ENCODE measurements around the gene RNASET2. TPM values are rescaled to one million over a fixed set of nuclear protein-coding genes. Genes with fewer than 3 reads are reported as not detected.

Gene RNASET2
- total RNA-seq, 2 experiments from 2014 or later = 74.1 to 75.6 TPM

DNA sequence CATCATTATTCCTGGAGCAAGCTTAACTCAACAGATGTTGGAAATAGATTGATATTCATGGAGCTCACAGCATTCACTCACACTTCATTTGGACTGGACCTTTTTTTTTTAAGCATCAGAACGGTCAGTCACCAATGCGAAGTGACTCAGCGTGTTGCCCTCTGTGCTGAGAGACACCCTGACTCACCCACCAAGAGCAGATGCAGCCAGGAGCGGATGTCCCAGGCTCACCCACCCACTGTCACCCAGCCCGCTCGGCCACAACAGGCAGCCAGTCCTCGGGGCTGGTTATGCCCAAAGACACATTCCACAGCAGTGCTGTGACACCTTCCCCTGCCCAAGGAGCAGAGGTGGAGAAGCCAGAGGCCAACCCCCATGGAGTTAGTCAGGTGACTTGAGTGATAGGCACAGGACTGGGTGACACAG, 15.7 kb downstream of the RNASET2 start:
- Mint-ChIP-seq H3K27ac (peak overlapping the region; percentile 97), H3K27me3 (ENCODE audit: low read depth) (no peaks in the 10 kb centered on the region), H3K4me1 (ENCODE audit: low read depth) (peaks cover 61% of the 10 kb centered on the region), H3K9me3 (no peaks in the 10 kb centered on the region), H3K36me3 (ENCODE audit: low read depth) (peaks cover 46% of the 10 kb centered on the region), H3K4me3 (no peak overlapping the region)
- DNase-seq = no peak
- CTCF ChIA-PET = interaction anchor here (0.6 to 3.2 kb wide), 5 partner anchors 11 to 628 kb away, joined by 3 to 17 read pairs (median 5); no protein-coding TSS in a partner anchor
- intact Hi-C loops (cut with micrococcal nuclease) = no loop called here

DNA sequence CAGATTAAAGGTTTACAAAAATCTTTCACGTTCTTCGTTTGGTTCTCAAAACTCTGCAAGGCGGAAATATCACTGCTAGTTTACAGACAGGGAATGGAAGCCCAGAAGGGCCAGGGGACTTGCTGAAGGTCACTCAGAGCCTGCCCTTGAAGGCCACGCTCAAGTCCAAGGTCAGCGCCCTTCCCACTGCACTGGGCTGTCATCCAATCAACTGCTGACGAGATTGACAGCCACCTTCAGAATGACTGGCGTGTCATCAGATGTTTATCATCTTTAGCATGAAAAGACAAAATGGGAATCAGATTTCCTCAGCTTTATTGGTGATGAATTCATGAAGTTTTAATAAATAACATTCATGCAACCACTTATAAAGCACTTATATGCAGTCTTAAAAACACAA, 16.5 kb downstream of the RNASET2 start:
- intact Hi-C loops (cut with micrococcal nuclease) = no loop called here
- no peaks in the 10 kb centered on the region for H3K27me3 Mint-ChIP-seq (ENCODE audit: low read depth)
- CTCF ChIA-PET = interaction anchor here (0.6 to 0.9 kb wide), 3 partner anchors 10 to 627 kb away, joined by 3 read pairs; no protein-coding TSS in a partner anchor
- peaks cover 59% of the 10 kb centered on the region for H3K4me1 Mint-ChIP-seq (ENCODE audit: low read depth)
- no peak for DNase-seq
- H3K36me3 Mint-ChIP-seq (ENCODE audit: low read depth) = peaks cover 42% of the 10 kb centered on the region
- H3K4me3 Mint-ChIP-seq = no peak overlapping the region
- H3K9me3 Mint-ChIP-seq = no peaks in the 10 kb centered on the region
- H3K27ac Mint-ChIP-seq = peak overlapping the region; percentile 39

DNA sequence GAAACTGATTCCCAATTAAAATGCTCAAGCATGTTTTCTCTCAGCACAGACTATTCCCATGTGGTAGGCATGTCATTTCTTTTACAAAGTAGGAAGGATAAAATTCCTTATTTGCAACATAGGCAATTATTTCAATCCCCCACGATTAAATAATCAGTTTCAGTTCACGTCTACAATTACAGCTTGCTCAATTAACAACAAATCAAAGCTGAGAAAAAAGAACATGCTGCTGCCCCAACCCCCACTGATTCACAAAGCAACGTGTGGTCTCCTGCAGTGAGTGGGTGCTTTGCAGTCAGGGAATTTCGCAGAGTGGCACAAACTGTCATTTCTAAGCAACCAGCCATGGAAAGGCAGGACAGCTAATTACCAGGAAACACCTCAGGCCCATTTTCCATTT, 17.0 kb downstream of the RNASET2 start:
- Mint-ChIP-seq H3K27ac (peak overlapping the region; percentile 39), H3K4me1 (ENCODE audit: low read depth) (peaks cover 55% of the 10 kb centered on the region), H3K4me3 (no peak overlapping the region), H3K36me3 (ENCODE audit: low read depth) (peaks cover 40% of the 10 kb centered on the region), H3K9me3 (no peaks in the 10 kb centered on the region), H3K27me3 (ENCODE audit: low read depth) (no peaks in the 10 kb centered on the region)
- intact Hi-C loops (cut with micrococcal nuclease) = no loop called here
- no peak for DNase-seq
- CTCF ChIA-PET = interaction anchor here (0.9 kb wide), 1 partner anchor 11 kb away, joined by 3 read pairs; no protein-coding TSS in a partner anchor

DNA sequence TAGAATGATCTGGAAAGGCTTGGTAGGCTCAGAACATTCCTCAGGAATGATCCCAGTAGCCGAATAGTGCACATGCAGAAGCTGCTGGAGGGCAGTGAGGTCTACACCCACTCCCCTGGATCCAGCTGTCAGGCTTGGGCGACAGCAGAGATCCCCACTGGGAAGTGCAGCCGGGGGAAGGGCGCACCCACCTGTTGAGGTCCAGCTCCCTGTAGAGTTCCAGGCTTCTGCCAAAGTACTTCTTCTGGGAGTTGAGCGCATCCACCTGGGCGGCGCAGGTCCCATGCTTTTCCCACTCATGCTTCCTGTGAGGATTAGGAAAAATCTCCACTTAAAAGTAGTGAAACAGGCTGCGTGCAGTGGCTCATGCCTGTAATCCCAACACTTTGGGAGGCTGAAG, 17.6 kb downstream of the RNASET2 start:
- DNase-seq = no peak
- H3K4me3 Mint-ChIP-seq = no peak overlapping the region
- no peaks in the 10 kb centered on the region for H3K9me3 Mint-ChIP-seq
- H3K27ac Mint-ChIP-seq = no peak overlapping the region
- CTCF ChIA-PET = no interaction called here
- no peaks in the 10 kb centered on the region for H3K27me3 Mint-ChIP-seq (ENCODE audit: low read depth)
- peaks cover 43% of the 10 kb centered on the region for H3K36me3 Mint-ChIP-seq (ENCODE audit: low read depth)
- intact Hi-C loops (cut with micrococcal nuclease) = no loop called here
- peaks cover 55% of the 10 kb centered on the region for H3K4me1 Mint-ChIP-seq (ENCODE audit: low read depth)

DNA sequence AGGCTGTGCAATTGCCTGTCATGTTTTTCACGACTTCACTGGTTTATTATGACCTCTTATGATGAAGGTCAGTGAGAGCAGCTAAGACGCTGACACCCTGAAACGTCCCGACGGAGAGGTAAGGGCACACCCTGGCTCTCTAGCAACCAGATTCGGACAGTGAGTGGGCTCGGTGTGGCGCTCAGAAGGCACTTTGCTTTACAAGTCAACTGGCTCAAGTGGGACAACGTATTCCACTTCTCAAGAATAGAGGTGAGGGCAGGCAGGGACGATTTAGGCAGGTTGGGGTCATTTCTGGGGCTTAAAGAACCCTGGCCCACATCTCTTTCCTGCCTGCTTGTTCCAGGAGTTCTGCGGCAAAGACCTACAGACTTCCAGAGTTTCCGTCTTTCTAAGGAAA, 18.2 kb downstream of the RNASET2 start:
- Mint-ChIP-seq H3K4me1 (ENCODE audit: low read depth) (peaks cover 52% of the 10 kb centered on the region), H3K4me3 (no peak overlapping the region), H3K27me3 (ENCODE audit: low read depth) (no peaks in the 10 kb centered on the region), H3K27ac (no peak overlapping the region), H3K9me3 (no peaks in the 10 kb centered on the region), H3K36me3 (ENCODE audit: low read depth) (peaks cover 40% of the 10 kb centered on the region)
- no peak for DNase-seq
- CTCF ChIA-PET = interaction anchor here (1.3 to 1.7 kb wide), 2 partner anchors 51 to 75 kb away, joined by 3 to 10 read pairs; no protein-coding TSS in a partner anchor
- intact Hi-C loops (cut with micrococcal nuclease) = no loop called here

DNA sequence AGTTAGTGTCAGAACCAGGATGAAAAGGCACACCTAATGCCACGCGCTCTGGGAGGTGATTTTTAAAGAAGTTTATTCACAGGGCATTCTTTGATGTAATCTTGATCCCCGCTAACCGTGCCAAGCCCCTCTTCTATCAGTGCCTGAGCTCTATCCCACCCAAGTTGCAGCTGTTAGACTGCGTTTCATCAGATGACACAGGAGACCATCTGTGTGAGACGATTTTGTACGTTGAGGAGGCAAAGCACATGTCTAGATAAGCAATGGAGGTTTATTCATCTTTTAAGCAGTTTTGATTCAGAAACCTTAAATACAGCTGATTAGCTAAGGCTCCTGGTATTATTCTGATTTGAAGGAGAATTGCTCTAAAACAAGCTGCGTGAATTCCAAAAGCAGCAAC, 18.6 kb downstream of the RNASET2 start:
- H3K4me3 Mint-ChIP-seq = no peak overlapping the region
- H3K9me3 Mint-ChIP-seq = no peaks in the 10 kb centered on the region
- peaks cover 48% of the 10 kb centered on the region for H3K4me1 Mint-ChIP-seq (ENCODE audit: low read depth)
- DNase-seq = no peak
- H3K27ac Mint-ChIP-seq = no peak overlapping the region
- CTCF ChIA-PET = interaction anchor here (1.0 to 1.7 kb wide), 3 partner anchors 23 to 75 kb away, joined by 3 to 10 read pairs (median 3); no protein-coding TSS in a partner anchor
- no peaks in the 10 kb centered on the region for H3K27me3 Mint-ChIP-seq (ENCODE audit: low read depth)
- intact Hi-C loops (cut with micrococcal nuclease) = no loop called here
- peaks cover 41% of the 10 kb centered on the region for H3K36me3 Mint-ChIP-seq (ENCODE audit: low read depth)

DNA sequence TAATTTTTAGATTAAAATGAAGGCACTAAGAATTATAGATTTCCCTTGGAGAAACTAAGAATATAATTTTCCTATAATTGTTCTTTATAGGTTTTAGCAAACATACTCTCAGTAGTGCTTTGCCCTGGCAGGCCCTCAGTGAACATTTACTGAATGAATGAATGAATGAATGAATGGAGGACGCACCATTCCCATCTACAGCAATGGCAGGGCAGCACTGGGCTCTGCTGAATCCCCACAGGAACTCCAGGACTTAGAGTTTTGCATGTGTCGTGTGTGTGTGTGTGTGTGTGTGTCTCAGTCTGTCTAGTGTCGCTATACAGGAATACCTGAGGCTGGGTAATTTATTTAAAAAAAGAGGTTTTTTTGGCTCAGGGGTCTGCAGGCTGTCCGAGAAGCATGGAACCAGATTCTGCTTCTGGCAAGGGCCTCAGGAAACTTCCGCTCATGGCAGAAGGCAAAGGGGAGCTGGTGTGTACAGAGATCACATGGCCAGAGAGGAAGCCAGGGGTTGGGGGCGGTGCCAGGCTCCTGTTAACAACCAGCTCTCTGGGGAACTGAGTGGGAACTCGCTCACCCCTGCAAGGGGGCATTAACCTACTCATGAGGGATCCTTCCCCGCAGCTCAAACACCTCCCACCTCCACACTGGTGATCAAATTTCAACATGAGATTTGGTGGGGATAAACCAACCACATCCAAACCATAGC, 20.1 kb downstream of the RNASET2 start:
- Mint-ChIP-seq H3K4me3 (no peak overlapping the region), H3K27ac (peak overlapping the region; percentile 84)
- intact Hi-C loops (cut with micrococcal nuclease) = no loop called here

DNA sequence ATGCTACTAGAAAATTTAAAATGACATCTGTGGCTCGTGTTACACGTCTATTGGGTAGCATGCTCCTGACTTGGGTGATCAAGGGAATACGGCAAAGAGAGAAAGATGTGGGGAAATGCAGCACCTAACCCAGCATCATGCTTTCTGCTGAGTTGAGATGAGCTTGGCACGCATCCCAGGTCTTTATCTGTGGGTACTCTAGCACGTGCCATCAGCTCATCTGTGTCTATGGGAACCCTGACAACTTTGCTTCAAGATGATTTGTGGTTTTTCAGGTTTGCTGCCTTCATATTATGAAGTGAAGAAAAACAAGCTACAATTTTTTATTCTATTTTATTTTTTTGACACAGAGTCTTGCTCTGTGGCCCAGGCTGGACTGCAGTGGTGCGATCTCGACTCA, 21.0 kb downstream of the RNASET2 start:
- Mint-ChIP-seq H3K4me1 (ENCODE audit: low read depth) (peaks cover 46% of the 10 kb centered on the region), H3K27me3 (ENCODE audit: low read depth) (no peaks in the 10 kb centered on the region), H3K27ac (peak overlapping the region; percentile 61), H3K9me3 (no peaks in the 10 kb centered on the region), H3K4me3 (no peak overlapping the region), H3K36me3 (ENCODE audit: low read depth) (peaks cover 51% of the 10 kb centered on the region)
- no peak for DNase-seq
- CTCF ChIA-PET = interaction anchor here (0.9 to 1.2 kb wide), 2 partner anchors 16 to 73 kb away, joined by 3 to 4 read pairs; no protein-coding TSS in a partner anchor
- intact Hi-C loops (cut with micrococcal nuclease) = no loop called here

More for the DNA sequence above, 20.1 kb downstream of the RNASET2 start:
- Mint-ChIP-seq H3K4me1 (ENCODE audit: low read depth) (peaks cover 47% of the 10 kb centered on the region), H3K27me3 (ENCODE audit: low read depth) (no peaks in the 10 kb centered on the region), H3K9me3 (no peaks in the 10 kb centered on the region), H3K36me3 (ENCODE audit: low read depth) (peaks cover 52% of the 10 kb centered on the region)
- CTCF ChIA-PET = interaction anchor here (0.8 to 1.7 kb wide), 4 partner anchors 15 to 60 kb away, joined by 4 to 10 read pairs (median 6); no protein-coding TSS in a partner anchor
- DNase-seq = peak; percentile 62

DNA sequence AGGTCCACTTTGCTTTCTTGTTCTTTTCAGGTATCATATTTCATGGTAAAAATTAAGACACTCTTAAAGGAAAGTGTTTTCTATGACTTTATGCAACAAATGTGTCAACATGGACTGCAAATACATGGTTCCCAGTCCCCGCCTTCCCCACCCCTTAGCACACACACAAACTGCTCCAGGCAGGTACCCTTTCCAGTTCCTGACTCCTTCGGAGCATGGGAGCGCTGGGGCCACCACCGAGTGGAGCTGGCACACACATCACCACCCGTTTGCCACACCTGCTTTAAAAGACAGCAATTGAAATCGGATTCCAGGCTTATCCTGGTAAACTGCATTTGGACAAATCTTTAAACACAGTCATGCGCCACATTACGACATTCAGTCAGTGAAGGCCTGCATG, 22.2 kb downstream of the RNASET2 start:
- CTCF ChIA-PET = no interaction called here
- no peak for DNase-seq
- Mint-ChIP-seq H3K27me3 (ENCODE audit: low read depth) (no peaks in the 10 kb centered on the region), H3K4me1 (ENCODE audit: low read depth) (peaks cover 40% of the 10 kb centered on the region), H3K9me3 (no peaks in the 10 kb centered on the region), H3K36me3 (ENCODE audit: low read depth) (peaks cover 46% of the 10 kb centered on the region), H3K4me3 (no peak overlapping the region), H3K27ac (no peak overlapping the region)
- intact Hi-C loops (cut with micrococcal nuclease) = no loop called here

DNA sequence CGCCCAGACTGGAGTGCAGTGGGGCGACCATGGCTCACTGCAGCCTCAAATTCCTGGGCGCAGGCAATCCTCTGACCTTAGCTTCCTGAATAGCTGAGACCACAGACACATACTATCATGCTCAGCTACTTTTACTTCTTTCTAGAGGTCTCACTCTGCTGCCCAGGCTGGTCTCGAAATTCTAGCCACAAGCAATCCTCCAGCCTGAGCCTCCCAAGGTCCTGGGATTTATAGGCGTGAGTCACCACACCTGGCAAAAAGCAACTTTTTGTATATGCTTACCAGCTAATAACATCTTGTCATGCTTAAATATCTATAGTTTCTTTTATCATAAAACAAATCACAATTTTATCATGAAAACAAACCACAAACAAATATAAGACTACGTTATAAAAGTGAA, 23.0 kb downstream of the RNASET2 start:
- peaks cover 45% of the 10 kb centered on the region for H3K36me3 Mint-ChIP-seq (ENCODE audit: low read depth)

DNA sequence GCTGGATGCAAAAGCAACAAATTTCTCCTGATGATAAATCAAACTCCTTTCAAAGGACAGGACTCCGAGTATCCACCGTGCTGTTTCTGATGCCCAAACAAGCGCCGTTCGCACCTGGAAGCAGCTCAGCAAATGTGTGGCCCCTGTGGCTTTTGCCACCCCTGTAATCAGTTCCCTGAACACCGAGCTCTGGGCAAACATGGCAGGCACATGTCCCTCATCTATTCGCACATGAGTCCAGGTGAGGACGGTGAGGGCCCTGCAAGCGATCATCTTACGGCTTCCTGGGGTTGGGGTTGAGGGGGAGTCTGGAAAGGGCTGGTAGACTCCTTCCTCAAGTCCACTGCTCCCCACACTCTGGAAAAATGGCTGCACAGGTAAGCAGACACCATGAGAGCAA, 23.7 kb downstream of the RNASET2 start:
- no peaks in the 10 kb centered on the region for H3K9me3 Mint-ChIP-seq
- peaks cover 41% of the 10 kb centered on the region for H3K36me3 Mint-ChIP-seq (ENCODE audit: low read depth)
- CTCF ChIA-PET = interaction anchor here (1.3 kb wide), 2 partner anchors 19 to 56 kb away, joined by 4 to 5 read pairs; no protein-coding TSS in a partner anchor
- H3K4me1 Mint-ChIP-seq (ENCODE audit: low read depth) = peaks cover 40% of the 10 kb centered on the region
- no peak overlapping the region for H3K27ac Mint-ChIP-seq
- no peak for DNase-seq
- intact Hi-C loops (cut with micrococcal nuclease) = no loop called here
- no peak overlapping the region for H3K4me3 Mint-ChIP-seq
- H3K27me3 Mint-ChIP-seq (ENCODE audit: low read depth) = no peaks in the 10 kb centered on the region

More for the DNA sequence above, 23.0 kb downstream of the RNASET2 start:
- intact Hi-C loops (cut with micrococcal nuclease) = no loop called here
- H3K4me3 Mint-ChIP-seq = no peak overlapping the region
- no peak overlapping the region for H3K27ac Mint-ChIP-seq
- CTCF ChIA-PET = interaction anchor here (1.3 kb wide), 1 partner anchor 18 kb away, joined by 4 read pairs; no protein-coding TSS in a partner anchor
- H3K9me3 Mint-ChIP-seq = no peaks in the 10 kb centered on the region
- DNase-seq = no peak
- peaks cover 40% of the 10 kb centered on the region for H3K4me1 Mint-ChIP-seq (ENCODE audit: low read depth)
- no peaks in the 10 kb centered on the region for H3K27me3 Mint-ChIP-seq (ENCODE audit: low read depth)

DNA sequence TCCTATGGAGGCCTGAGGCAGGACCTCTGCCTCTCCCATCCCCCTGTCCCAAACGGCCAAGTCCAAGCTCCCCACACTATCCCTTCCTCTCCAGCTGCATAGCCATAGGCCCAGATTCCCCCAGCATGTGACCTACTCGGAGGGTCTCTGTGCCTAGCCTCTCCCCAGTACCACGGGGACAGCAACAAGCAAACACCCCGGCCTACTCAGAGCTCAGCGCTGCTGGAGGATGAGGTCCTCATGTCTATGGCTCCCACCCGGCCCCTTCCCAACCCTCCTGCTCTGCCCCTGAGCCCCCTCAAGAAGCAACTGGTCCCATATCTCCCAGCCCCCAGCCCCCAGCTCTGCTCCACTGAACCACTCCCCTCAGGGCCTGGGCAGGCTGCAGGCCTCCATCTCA, 24.2 kb downstream of the RNASET2 start:
- Mint-ChIP-seq H3K4me1 (ENCODE audit: low read depth) (peaks cover 38% of the 10 kb centered on the region), H3K27ac (peak overlapping the region; percentile 2), H3K4me3 (no peak overlapping the region), H3K9me3 (no peaks in the 10 kb centered on the region), H3K36me3 (ENCODE audit: low read depth) (peaks cover 38% of the 10 kb centered on the region), H3K27me3 (ENCODE audit: low read depth) (no peaks in the 10 kb centered on the region)
- CTCF ChIA-PET = interaction anchor here (0.8 to 1.3 kb wide), 3 partner anchors 19 to 58 kb away, joined by 3 to 5 read pairs (median 4); no protein-coding TSS in a partner anchor
- intact Hi-C loops (cut with micrococcal nuclease) = no loop called here
- no peak for DNase-seq

Data from activated naive CD4-positive, alpha-beta T cell treated with anti-CD3 and anti-CD28 coated beads for 36 hours (primary cell).